PC-3 (cell line): Measurements from ENCODE around the gene OR8J1. TPM values are rescaled to one million over a fixed set of nuclear protein-coding genes. Genes with fewer than 3 reads are reported as not detected.
"Not testable (repeated sequence)": the region's sequence is repeated elsewhere in the genome, so short reads cannot be mapped to it uniquely, and the experiment has no call there.

ENCODE experiments used
- ATAC-seq: fragments of 200-7000 bp; cut with Tn5 transposase; 2 replicates; pipeline ENCODE4 v1.9.1; 2020; ENCODE audit warnings: mild to moderate bottlenecking, moderate library complexity
- BruUV-seq: library from RNA; stranded (reverse); fragments of 400-500 nt; replicated peaks from 2 replicates; lab custom pipeline; 2021; lab: Mats Ljungman, UMichigan
- CTCF ChIA-PET: fragments of 300-600 bp; sonication (Branson Sonifier 250); formaldehyde crosslinking; loops from one replicate; lab custom pipeline; 2022; ENCODE audit warnings: antibody characterized with exemption; lab: Charles Lee
- POLR2A ChIA-PET: fragments of 300-600 bp; sonication (Branson Sonifier 250); formaldehyde crosslinking; loops from one replicate; lab custom pipeline; 2022; ENCODE audit warnings: antibody characterized with exemption; ENCODE audit not compliant: unreplicated experiment; lab: Charles Lee
- DNase-seq: peaks from one replicate; pipeline ENCODE4 v3.0.0-alpha.2; 2015
- H2AFZ ChIP-seq: fragments of 300-600 bp; sonication (generic); 2 replicates; pipeline ENCODE4 v1.6.0; 2016; ENCODE audit warnings: antibody characterized with exemption, low read length
- H3F3A ChIP-seq: fragments of 300-600 bp; sonication (generic); one replicate; pipeline ENCODE4 v1.6.0; 2017; ENCODE audit warnings: antibody characterized with exemption, low read length, control low read depth, mild to moderate bottlenecking; ENCODE audit not compliant: unreplicated experiment
- H3K27ac ChIP-seq: fragments of 300-600 bp; sonication (generic); 2 replicates; pipeline ENCODE4 v1.5.1; 2016; ENCODE audit warnings: mild to moderate bottlenecking, low read length
- H3K27me3 ChIP-seq: fragments of 300-600 bp; sonication (generic); 2 replicates; pipeline ENCODE4 v1.6.1; 2016; ENCODE audit warnings: low read length, mixed read lengths
- H3K36me3 ChIP-seq: fragments of 300-600 bp; sonication (generic); 2 replicates; pipeline ENCODE4 v1.6.1; 2016; ENCODE audit warnings: low read depth, mixed run types, low read length, mixed read lengths
- H3K4me1 ChIP-seq: fragments of 300-600 bp; sonication (generic); 2 replicates; pipeline ENCODE4 v1.5.1; 2016; ENCODE audit warnings: low read length; ENCODE audit not compliant: insufficient read depth
- H3K4me2 ChIP-seq: fragments of 300-600 bp; sonication (generic); 2 replicates; pipeline ENCODE4 v1.6.0; 2016; ENCODE audit warnings: low read length
- H3K4me3 ChIP-seq: fragments of 300-600 bp; sonication (generic); 2 replicates; pipeline ENCODE4 v1.5.1; 2016; ENCODE audit warnings: mild to moderate bottlenecking, low read length, mixed read lengths
- H3K79me2 ChIP-seq: fragments of 300-600 bp; sonication (generic); 2 replicates; pipeline ENCODE4 v1.6.1; 2017; ENCODE audit warnings: low read length, mixed read lengths
- H3K9ac ChIP-seq: fragments of 300-600 bp; sonication (generic); 2 replicates; pipeline ENCODE4 v1.6.0; 2016; ENCODE audit warnings: mild to moderate bottlenecking, low read length
- H3K9me2 ChIP-seq: fragments of 300-600 bp; sonication (generic); replicated peaks from 2 replicates; pipeline ENCODE4 v1.6.1; 2016; ENCODE audit warnings: mixed run types, low read length, mixed read lengths
- H3K9me3 ChIP-seq: fragments of 300-600 bp; sonication (generic); 2 replicates; pipeline ENCODE4 v1.6.1; 2016; ENCODE audit warnings: low read length, mixed read lengths
- H4K20me1 ChIP-seq: fragments of 300-600 bp; sonication (generic); 2 replicates; pipeline ENCODE4 v1.6.1; 2016; ENCODE audit warnings: low read length, mixed read lengths
- CTCF ChIP-seq: fragments of 300-600 bp; sonication (generic); conservative IDR thresholded peaks from 2 replicates; pipeline ENCODE4 v1.5.1; 2017; ENCODE audit warnings: antibody characterized with exemption, low read depth, mild to moderate bottlenecking, low read length
- EZH2 ChIP-seq: fragments of 300-600 bp; sonication (generic); IDR thresholded peaks from one replicate; pipeline ENCODE4 v1.6.1; 2017; ENCODE audit warnings: antibody characterized with exemption, mild to moderate bottlenecking, low read length; ENCODE audit not compliant: unreplicated experiment
- EZH2phosphoT487 ChIP-seq: fragments of 300-600 bp; sonication (generic); IDR thresholded peaks from 2 replicates; pipeline ENCODE4 v1.6.1; 2018; ENCODE audit warnings: mild to moderate bottlenecking, antibody characterized with exemption, low read length, borderline replicate concordance
- intact Hi-C: fragments of 100-400 bp; cut with micrococcal nuclease; formaldehyde crosslinking; loops from 2 replicates; pipeline ENCODE4 v1.9.0; 2023
- total RNA-seq: library from RNA; depleted of rRNA; stranded (reverse); fragments of >200 nt; gene quantifications from 2 replicates; pipeline ENCODE4 v1.2.3, GENCODE V29; 2014

OR8J1 gene
- total RNA-seq, 1 experiment from 2014 or later: not detected

- CTCF ChIA-PET: no interaction called here
- ATAC-seq (no peak), DNase-seq (no peak)
- POLR2A ChIA-PET: no interaction called here
- Histone ChIP-seq H3K4me1 (no peaks in the 10 kb centered on the region), H3K27me3 (no peaks in the 10 kb centered on the region), H3K9me3 (0 out of 2 replicates have a peak, but pooled peaks cover 5% of the 10 kb centered on the region), H4K20me1 (no peaks in the 10 kb centered on the region), H3K4me3 (no peak overlapping the region), H2AFZ (no peak overlapping the region), H3K27ac (no peak overlapping the region), H3K4me2 (no peak overlapping the region), H3K79me2 (no peaks in the 10 kb centered on the region), H3K9ac (no peak overlapping the region), H3K36me3 (no peaks in the 10 kb centered on the region), H3F3A (no peaks in the 10 kb centered on the region), H3K9me2 (no peaks in the 10 kb centered on the region)
- BruUV-seq: no TSS peak
- intact Hi-C loops: no loop called here
- no peak for TF ChIP-seq CTCF
- TF ChIP-seq EZH2phosphoT487: no peak
- TF ChIP-seq EZH2: no peak
These were observed 40.3 kb downstream of the OR8J1 start for GRCh38 chr11:56394381-56394780.

GRCh38 chr11:56396047-56396446 lies 42.0 kb downstream of the OR8J1 start:
- ChIA-PET CTCF (no interaction called here), POLR2A (no interaction called here)
- Histone ChIP-seq H3K36me3 (no peaks in the 10 kb centered on the region), H2AFZ (no peak overlapping the region), H3K4me3 (no peak overlapping the region), H3K4me2 (no peak overlapping the region), H3K4me1 (no peaks in the 10 kb centered on the region), H3K9me3 (0 out of 2 replicates have a peak, but pooled peaks cover 5% of the 10 kb centered on the region), H3K9me2 (no peaks in the 10 kb centered on the region), H3K27me3 (no peaks in the 10 kb centered on the region), H3K9ac (no peak overlapping the region), H3K79me2 (no peaks in the 10 kb centered on the region), H3K27ac (no peak overlapping the region), H4K20me1 (no peaks in the 10 kb centered on the region), H3F3A (no peaks in the 10 kb centered on the region)
- ATAC-seq: no peak
- DNase-seq: no peak
- BruUV-seq: no TSS peak
- TF ChIP-seq CTCF (peak; percentile 27), EZH2phosphoT487 (no peak)
- intact Hi-C loops: no loop called here

- ATAC-seq, H3K36me3 ChIP-seq, H3F3A ChIP-seq, H3K27ac ChIP-seq, H3K4me1 ChIP-seq, H4K20me1 ChIP-seq, H3K9ac ChIP-seq, H3K4me2 ChIP-seq, H3K79me2 ChIP-seq, POLR2A ChIA-PET, intact Hi-C loops, H3K27me3 ChIP-seq, H3K9me2 ChIP-seq, BruUV-seq, CTCF ChIA-PET, DNase-seq, H3K9me3 ChIP-seq, H3K4me3 ChIP-seq, H2AFZ ChIP-seq: not testable (repeated sequence)
These were observed 47.9 kb downstream of the OR8J1 start for GRCh38 chr11:56401858-56402461.
